H1 (cell line): ENCODE data around the gene ABHD12.

Experiments
- BRCA1 ChIP-seq: IDR thresholded peaks from 2 replicates; pipeline ENCODE4 v1.6.1; 2012; ENCODE audit warnings: low read depth, low read length, improper control_type of control experiment
- CTCF ChIP-seq, 3 experiments: IDR thresholded peaks; 1 replicate in 2 of 3; 2 replicates in 1 of 3; pipeline versions ENCODE4 v1.5.1 to v1.6.1; 2011; ENCODE audit warnings: low read length in 3 of 3, mild to moderate bottlenecking in 3 of 3, inconsistent platforms in 2 of 3, low read depth in 1 of 3, moderate library complexity in 1 of 3; ENCODE audit not compliant: insufficient read depth in 1 of 3; ENCODE audit errors: control extremely low read depth in 1 of 3
- EP300 ChIP-seq, 2 experiments: IDR thresholded peaks; 1 replicate in 1 of 2; 2 replicates in 1 of 2; pipeline ENCODE4 v1.6.1; 2011 to 2012; ENCODE audit warnings: low read depth in 2 of 2, low read length in 2 of 2, mild to moderate bottlenecking in 2 of 2, borderline replicate concordance in 1 of 2, inconsistent platforms in 1 of 2, moderate library complexity in 1 of 2
- EZH2 ChIP-seq: fragments of 200-600 bp; sonication (generic); IDR thresholded peaks from 2 replicates; pipeline ENCODE4 v1.7.1; 2012; ENCODE audit warnings: low read depth, mild to moderate bottlenecking, moderate library complexity, low read length, inconsistent platforms; ENCODE audit not compliant: severe bottlenecking
- JUN ChIP-seq: IDR thresholded peaks from 2 replicates; pipeline ENCODE4 v1.6.1; 2011; ENCODE audit warnings: low read depth, mild to moderate bottlenecking, improper control_type of control experiment, low read length
- JUND ChIP-seq: IDR thresholded peaks from 2 replicates; pipeline ENCODE4 v1.6.1; 2011; ENCODE audit warnings: mild to moderate bottlenecking, improper control_type of control experiment, low read length
- MAX ChIP-seq: IDR thresholded peaks from 2 replicates; pipeline ENCODE4 v1.6.1; 2012; ENCODE audit warnings: inconsistent platforms
- PHF8 ChIP-seq: fragments of 200-600 bp; sonication (generic); conservative IDR thresholded peaks from 2 replicates; pipeline ENCODE4 v1.7.1; 2012; ENCODE audit warnings: low read depth, mild to moderate bottlenecking, inconsistent platforms, low read length, moderate library complexity
- POLR2A ChIP-seq, 2 experiments: IDR thresholded peaks; 1 replicate in 1 of 2; 2 replicates in 1 of 2; pipeline ENCODE4 v1.6.1; 2011; ENCODE audit warnings: low read depth in 2 of 2, low read length in 2 of 2, mild to moderate bottlenecking in 2 of 2; ENCODE audit errors: control extremely low read depth in 1 of 2
- POLR2AphosphoS5 ChIP-seq: IDR thresholded peaks from 2 replicates; pipeline ENCODE4 v1.6.1; 2011; ENCODE audit warnings: low read depth, low read length
- RAD21 ChIP-seq, 2 experiments: IDR thresholded peaks in 1 of 2; conservative IDR thresholded peaks in 1 of 2; 2 replicates each; pipeline ENCODE4 v1.6.1; 2011; ENCODE audit warnings: low read depth in 2 of 2, low read length in 2 of 2, improper control_type of control experiment in 1 of 2, inconsistent platforms in 1 of 2, mild to moderate bottlenecking in 1 of 2, moderate library complexity in 1 of 2
- SP4 ChIP-seq: IDR thresholded peaks from 2 replicates; pipeline ENCODE4 v1.6.1; 2012; ENCODE audit warnings: low read length, inconsistent platforms
- YY1 ChIP-seq: IDR thresholded peaks from 2 replicates; pipeline ENCODE4 v1.6.1; 2011; ENCODE audit warnings: low read depth, mild to moderate bottlenecking, low read length

GRCh38 chr20:25376236-25376635 lies 14.4 kb downstream of the ABHD12 start:
- TF ChIP-seq POLR2A (IDR thresholded peaks at IDR 0.05; ENCODE audit: control extremely low read depth in 1 of 2, low read depth in 2 of 2, low read length in 2 of 2) (no peak), YY1 (no peak), CTCF (IDR thresholded peaks at IDR 0.05; ENCODE audit: control extremely low read depth in 1 of 3, insufficient read depth in 1 of 3, low read depth in 1 of 3, low read length in 3 of 3) (no peak), EP300 (IDR thresholded peaks at IDR 0.05; ENCODE audit: borderline replicate concordance in 1 of 2, low read depth in 2 of 2, low read length in 2 of 2) (no peak), JUND (no peak), POLR2AphosphoS5 (no peak), RAD21 (IDR thresholded peaks at IDR 0.05 in 1 of 2, conservative IDR thresholded peaks at IDR 0.05 in 1 of 2; ENCODE audit: low read depth in 2 of 2, low read length in 2 of 2) (no peak), MAX (no peak), PHF8 (no peak), SP4 (no peak), JUN (no peak), EZH2 (no peak), BRCA1 (no peak)
